GM18858 (cell line): Measurements from ENCODE around the gene COMMD3.
A peak's percentile ranks its signal among the peaks of the same experiment; 100 is the strongest.

Experiments
- ATAC-seq: cut with Tn5 transposase; IDR thresholded peaks from one replicate; pipeline ENCODE4 v1.9.1; 2021; ENCODE audit not compliant: unreplicated experiment

COMMD3 gene

GRCh38 chr10:22365644-22366434, 49.7 kb downstream of the COMMD3 start:
- no peak for ATAC-seq

GRCh38 chr10:22366435-22366703, 50.2 kb downstream of the COMMD3 start:
- ATAC-seq: no peak

GRCh38 chr10:22366771-22367170, 50.6 kb downstream of the COMMD3 start:
- no peak for ATAC-seq

GRCh38 chr10:22367471-22367870, 51.3 kb downstream of the COMMD3 start:
- no peak for ATAC-seq

- no peak for ATAC-seq
Measured at GRCh38 chr10:22368402-22368801, 52.2 kb downstream of the COMMD3 start.

- ATAC-seq: no peak
Measured at GRCh38 chr10:22368981-22369380, 52.8 kb downstream of the COMMD3 start.

GRCh38 chr10:22369434-22370072, 53.4 kb downstream of the COMMD3 start:
- ATAC-seq: peak; percentile 51
